Fibroblast of peridontal ligament (primary cell): ENCODE data around the gene CTSH.

Experiments
- DNase-seq: peaks from one replicate; pipeline ENCODE4 v3.0.0-alpha.2; 2010; ENCODE audit errors: extremely low read depth

The CTSH gene

GRCh38 chr15:78944669-78945407 lies at the start of gene CTSH:
Gene CTSH, minus strand, starts transcription at chr15:78945046. Its CDS starts 65 bp downstream, at chr15:78944981.
- no peak for DNase-seq

GRCh38 chr15:78993931-78994530 lies 49.2 kb upstream of the CTSH start:
- DNase-seq: no peak

- no peak for DNase-seq
These were observed 48.5 kb upstream of the CTSH start for GRCh38 chr15:78993257-78993930.

GRCh38 chr15:78992416-78993256 lies 47.8 kb upstream of the CTSH start:
- peak; percentile 11 for DNase-seq

- no peak for DNase-seq
These were observed 47.0 kb upstream of the CTSH start for GRCh38 chr15:78991879-78992278.

- no peak for DNase-seq
These were observed 46.6 kb upstream of the CTSH start for GRCh38 chr15:78991476-78991875.

GRCh38 chr15:78990278-78990677 lies 45.4 kb upstream of the CTSH start:
- DNase-seq: no peak

- DNase-seq: no peak
These were observed 44.9 kb upstream of the CTSH start for GRCh38 chr15:78989701-78990240.

- DNase-seq: peak; percentile 98
These were observed 43.6 kb upstream of the CTSH start for GRCh38 chr15:78988361-78988911.

- DNase-seq: peak; percentile 11
These were observed 42.9 kb upstream of the CTSH start for GRCh38 chr15:78987556-78988360.

- DNase-seq: no peak
These were observed 41.1 kb upstream of the CTSH start for GRCh38 chr15:78985859-78986475.

GRCh38 chr15:78984041-78984440 lies 39.2 kb upstream of the CTSH start:
- DNase-seq: no peak

- no peak for DNase-seq
These were observed 38.5 kb upstream of the CTSH start for GRCh38 chr15:78983146-78983918.

GRCh38 chr15:78982736-78983135 lies 37.9 kb upstream of the CTSH start:
- DNase-seq: no peak

- no peak for DNase-seq
These were observed 36.9 kb upstream of the CTSH start for GRCh38 chr15:78981532-78982313.

GRCh38 chr15:78979456-78980320 lies 34.8 kb upstream of the CTSH start:
- DNase-seq: peak; percentile 65

- DNase-seq: no peak
These were observed 33.8 kb upstream of the CTSH start for GRCh38 chr15:78978601-78979179.
